ENCODE measurements around the gene B3GNT7.

B3GNT7 gene

DNA sequence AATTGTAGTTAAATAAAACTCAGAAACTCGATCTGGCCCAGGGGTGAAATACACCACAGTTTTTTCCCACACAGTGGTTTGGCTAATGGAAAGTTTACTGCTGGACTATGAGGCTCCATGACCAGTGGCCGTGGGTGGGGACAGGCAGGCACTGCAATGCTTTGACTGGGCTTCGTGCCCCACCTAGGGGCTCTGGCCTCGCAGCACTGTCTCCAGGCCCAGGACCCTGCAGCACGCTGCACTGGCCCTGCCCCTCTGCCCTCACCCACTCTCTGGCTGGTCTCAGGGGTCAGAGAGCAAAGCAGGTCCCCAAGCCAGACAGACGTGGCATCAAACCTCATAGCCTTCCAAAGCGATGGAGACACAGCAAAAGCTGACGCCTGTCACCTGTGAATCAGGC, 13.4 kb upstream of the B3GNT7 start:
- Histone ChIP-seq H3K4me3 (ENCODE audit: low read length) (no peak overlapping the region), H3K36me3 (ENCODE audit: control insufficient read depth, low read length) (no peaks in the 10 kb centered on the region), H3K9me2 (replicated peaks; ENCODE audit: control insufficient read depth, low read length) (no peaks in the 10 kb centered on the region), H3K27ac (ENCODE audit: low read depth, low read length) (no peak overlapping the region), H3K79me2 (ENCODE audit: control insufficient read depth, low read length) (no peaks in the 10 kb centered on the region), H3F3A (ENCODE audit: control insufficient read depth, insufficient read depth) (no peaks in the 10 kb centered on the region), H3K9me3 (ENCODE audit: control insufficient read depth, insufficient read depth, low read length) (no peaks in the 10 kb centered on the region), H3K4me2 (ENCODE audit: low read length) (no peak overlapping the region), H4K20me1 (ENCODE audit: control insufficient read depth, insufficient read depth, low read depth, low read length) (no peaks in the 10 kb centered on the region), H3K27me3 (ENCODE audit: control insufficient read depth, low read length) (no peaks in the 10 kb centered on the region), H3K4me1 (ENCODE audit: control insufficient read depth, low read length) (no peaks in the 10 kb centered on the region)
- TF ChIP-seq, protein P1, sequence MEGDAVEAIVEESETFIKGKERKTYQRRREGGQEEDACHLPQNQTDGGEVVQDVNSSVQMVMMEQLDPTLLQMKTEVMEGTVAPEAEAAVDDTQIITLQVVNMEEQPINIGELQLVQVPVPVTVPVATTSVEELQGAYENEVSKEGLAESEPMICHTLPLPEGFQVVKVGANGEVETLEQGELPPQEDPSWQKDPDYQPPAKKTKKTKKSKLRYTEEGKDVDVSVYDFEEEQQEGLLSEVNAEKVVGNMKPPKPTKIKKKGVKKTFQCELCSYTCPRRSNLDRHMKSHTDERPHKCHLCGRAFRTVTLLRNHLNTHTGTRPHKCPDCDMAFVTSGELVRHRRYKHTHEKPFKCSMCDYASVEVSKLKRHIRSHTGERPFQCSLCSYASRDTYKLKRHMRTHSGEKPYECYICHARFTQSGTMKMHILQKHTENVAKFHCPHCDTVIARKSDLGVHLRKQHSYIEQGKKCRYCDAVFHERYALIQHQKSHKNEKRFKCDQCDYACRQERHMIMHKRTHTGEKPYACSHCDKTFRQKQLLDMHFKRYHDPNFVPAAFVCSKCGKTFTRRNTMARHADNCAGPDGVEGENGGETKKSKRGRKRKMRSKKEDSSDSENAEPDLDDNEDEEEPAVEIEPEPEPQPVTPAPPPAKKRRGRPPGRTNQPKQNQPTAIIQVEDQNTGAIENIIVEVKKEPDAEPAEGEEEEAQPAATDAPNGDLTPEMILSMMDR (IDR thresholded peaks at IDR 0.05; ENCODE audit: low read depth, low read length, poor library complexity, severe bottlenecking), result no peak
- no peak for TF ChIP-seq EZH2phosphoT487 (IDR thresholded peaks at IDR 0.05; ENCODE audit: borderline replicate concordance, low read length)

DNA sequence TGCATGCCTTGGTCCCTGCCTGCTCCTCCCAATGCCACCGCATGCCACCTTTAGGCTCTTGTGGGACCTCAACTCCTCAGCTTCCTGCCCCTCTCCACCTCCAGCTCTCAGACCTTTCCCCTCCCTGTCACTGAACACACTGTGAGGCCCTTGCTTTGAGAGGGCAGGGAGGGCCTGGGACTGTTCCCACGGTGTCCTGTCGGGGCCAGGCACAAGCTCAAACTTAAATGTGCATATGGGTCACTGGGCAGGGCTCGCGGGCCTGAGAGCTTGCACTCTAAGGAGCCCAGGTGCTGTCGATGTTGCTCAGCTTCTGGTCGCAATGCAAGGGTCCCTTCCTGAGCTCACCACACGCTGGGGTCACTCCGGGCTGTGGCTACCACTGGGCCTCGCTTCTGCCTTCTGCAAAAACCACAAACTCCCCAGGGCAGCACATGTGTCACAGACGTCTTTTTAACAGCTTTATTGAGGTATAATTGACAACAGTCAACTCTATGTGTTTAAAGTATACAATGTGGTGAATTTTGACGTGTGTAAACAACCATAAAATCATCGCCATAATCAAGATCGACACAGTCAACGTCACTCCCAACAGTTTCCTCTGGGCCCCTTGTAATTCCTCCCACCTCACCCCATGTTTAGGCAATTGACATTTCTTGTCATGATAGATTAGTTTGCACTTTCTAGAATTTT, 11.9 kb upstream of the B3GNT7 start:
- TF ChIP-seq EZH2phosphoT487 (IDR thresholded peaks at IDR 0.05; ENCODE audit: borderline replicate concordance, low read length), result no peak
- TF ChIP-seq, protein P1 (IDR thresholded peaks at IDR 0.05; ENCODE audit: low read depth, low read length, poor library complexity, severe bottlenecking), result no peak
- H3K27ac ChIP-seq (ENCODE audit: low read depth, low read length), result no peak overlapping the region
- no peaks in the 10 kb centered on the region for H3K9me2 ChIP-seq (replicated peaks; ENCODE audit: control insufficient read depth, low read length)
- no peaks in the 10 kb centered on the region for H4K20me1 ChIP-seq (ENCODE audit: control insufficient read depth, insufficient read depth, low read depth, low read length)
- no peak overlapping the region for H3K4me3 ChIP-seq (ENCODE audit: low read length)
- no peaks in the 10 kb centered on the region for H3K36me3 ChIP-seq (ENCODE audit: control insufficient read depth, low read length)
- H3K79me2 ChIP-seq (ENCODE audit: control insufficient read depth, low read length), result no peaks in the 10 kb centered on the region
- no peaks in the 10 kb centered on the region for H3F3A ChIP-seq (ENCODE audit: control insufficient read depth, insufficient read depth)
- H3K27me3 ChIP-seq (ENCODE audit: control insufficient read depth, low read length), result no peaks in the 10 kb centered on the region
- no peaks in the 10 kb centered on the region for H3K4me1 ChIP-seq (ENCODE audit: control insufficient read depth, low read length)
- no peak overlapping the region for H3K4me2 ChIP-seq (ENCODE audit: low read length)
- H3K9me3 ChIP-seq (ENCODE audit: control insufficient read depth, insufficient read depth, low read length), result no peaks in the 10 kb centered on the region

DNA sequence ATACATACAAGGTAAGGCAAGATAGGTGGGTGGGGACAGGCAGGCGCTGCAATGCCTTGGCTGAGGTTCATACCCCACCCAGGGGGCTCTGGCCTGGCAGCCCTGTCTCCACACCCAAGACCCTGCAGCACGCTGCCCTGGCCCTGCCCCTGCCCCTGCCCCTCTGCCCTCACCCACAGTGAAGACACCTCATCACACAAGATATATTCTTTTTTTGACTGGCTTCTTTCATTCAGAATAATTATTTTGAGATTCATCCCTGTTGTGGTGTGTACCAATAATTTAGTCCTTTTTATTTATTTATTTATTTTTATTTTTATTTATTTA, 11.4 kb upstream of the B3GNT7 start:
- Histone ChIP-seq H3K36me3 (ENCODE audit: control insufficient read depth, low read length) (no peaks in the 10 kb centered on the region), H3K4me3 (ENCODE audit: low read length) (no peak overlapping the region), H3K4me1 (ENCODE audit: control insufficient read depth, low read length) (no peaks in the 10 kb centered on the region), H3K4me2 (ENCODE audit: low read length) (no peak overlapping the region), H3K27me3 (ENCODE audit: control insufficient read depth, low read length) (no peaks in the 10 kb centered on the region), H3K79me2 (ENCODE audit: control insufficient read depth, low read length) (no peaks in the 10 kb centered on the region), H3K9me2 (replicated peaks; ENCODE audit: control insufficient read depth, low read length) (no peaks in the 10 kb centered on the region), H3K9me3 (ENCODE audit: control insufficient read depth, insufficient read depth, low read length) (no peaks in the 10 kb centered on the region), H3K27ac (ENCODE audit: low read depth, low read length) (no peak overlapping the region), H3F3A (ENCODE audit: control insufficient read depth, insufficient read depth) (no peaks in the 10 kb centered on the region), H4K20me1 (ENCODE audit: control insufficient read depth, insufficient read depth, low read depth, low read length) (no peaks in the 10 kb centered on the region)
- no peak for TF ChIP-seq EZH2phosphoT487 (IDR thresholded peaks at IDR 0.05; ENCODE audit: borderline replicate concordance, low read length)

DNA sequence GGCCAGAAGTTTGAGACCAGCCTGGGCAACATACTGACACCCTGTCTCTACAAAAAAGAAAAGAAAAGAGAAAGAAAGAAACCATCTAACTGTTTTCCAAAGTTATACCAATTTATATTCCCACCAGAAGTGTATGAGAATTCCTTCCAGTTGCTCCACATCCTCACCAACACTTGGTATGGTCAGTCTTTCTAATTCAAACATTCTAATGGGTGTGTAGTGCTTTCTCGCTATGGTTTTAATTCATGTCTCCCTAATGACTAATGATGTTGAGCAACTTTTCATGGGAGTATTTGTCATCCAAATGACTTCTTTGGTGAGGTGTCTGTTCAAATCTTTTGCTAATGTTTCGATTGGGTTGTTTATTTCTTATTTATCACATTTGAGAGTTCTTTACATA, 10.5 kb upstream of the B3GNT7 start:
- Histone ChIP-seq H3K4me1 (ENCODE audit: control insufficient read depth, low read length) (no peaks in the 10 kb centered on the region), H3K36me3 (ENCODE audit: control insufficient read depth, low read length) (no peaks in the 10 kb centered on the region), H3K27me3 (ENCODE audit: control insufficient read depth, low read length) (no peaks in the 10 kb centered on the region), H3K4me3 (ENCODE audit: low read length) (no peak overlapping the region), H3K79me2 (ENCODE audit: control insufficient read depth, low read length) (no peaks in the 10 kb centered on the region), H3K27ac (ENCODE audit: low read depth, low read length) (no peak overlapping the region), H3F3A (ENCODE audit: control insufficient read depth, insufficient read depth) (no peaks in the 10 kb centered on the region), H3K9me2 (replicated peaks; ENCODE audit: control insufficient read depth, low read length) (no peaks in the 10 kb centered on the region), H4K20me1 (ENCODE audit: control insufficient read depth, insufficient read depth, low read depth, low read length) (no peaks in the 10 kb centered on the region), H3K9me3 (ENCODE audit: control insufficient read depth, insufficient read depth, low read length) (no peaks in the 10 kb centered on the region), H3K4me2 (ENCODE audit: low read length) (no peak overlapping the region)
- TF ChIP-seq, protein P1 (IDR thresholded peaks at IDR 0.05; ENCODE audit: low read depth, low read length, poor library complexity, severe bottlenecking), result no peak
- TF ChIP-seq EZH2phosphoT487 (IDR thresholded peaks at IDR 0.05; ENCODE audit: borderline replicate concordance, low read length), result no peak
